ENCODE data around the gene GPRC5D. TPM values are rescaled to one million over a fixed set of nuclear protein-coding genes. Genes with fewer than 3 reads are reported as not detected.

GPRC5D gene
- polyA plus RNA-seq, 1 of the 3 experiments (the other 2 are of a cell fraction), result not detected

GRCh38 chr12:12900786-12901157, 51.2 kb downstream of the GPRC5D start:
- CTCF ChIA-PET, result interaction anchor here (1.5 to 2.0 kb wide), 3 partner anchors 15 to 64 kb away, joined by 4 to 8 read pairs (median 6); no protein-coding TSS in a partner anchor
- Histone ChIP-seq H3K4me2 (peak overlapping the region; percentile 66), H3K79me2 (ENCODE audit: insufficient read depth) (no peaks in the 10 kb centered on the region), H3F3A (replicated peaks; ENCODE audit: insufficient read depth) (peaks cover 47% of the 10 kb centered on the region), H3K27ac (ENCODE audit: low read depth in 2 of 2, low read length in 1 of 2) (peak overlapping the region in 1 of 2 experiments; percentile 90; a peak in 2 of 4 replicates), H3K9me2 (no peaks in the 10 kb centered on the region), H2AFZ (ENCODE audit: low read depth) (no peak overlapping the region), H3K4me1 (ENCODE audit: control insufficient read depth in 1 of 2, insufficient read depth in 2 of 2, low read depth in 1 of 2, low read length in 1 of 2) (peaks cover 0 to 34% of the 10 kb centered on the region in 2 experiments; a peak in 3 of 4 replicates), H3K4me3 (ENCODE audit: low read depth in 2 of 2, low read length in 1 of 2) (no peak overlapping the region), H3K27me3 (ENCODE audit: insufficient read depth) (no peaks in the 10 kb centered on the region), H3K9ac (peak overlapping the region; percentile 62), H3K36me3 (replicated peaks in 1 of 2; ENCODE audit: control insufficient read depth in 1 of 2, insufficient read depth in 2 of 2, low read length in 1 of 2) (no peaks in the 10 kb centered on the region), H3K9me3 (no peaks in the 10 kb centered on the region), H4K20me1 (ENCODE audit: insufficient read depth) (no peaks in the 10 kb centered on the region)
- WGBS (ENCODE audit: low lambda C conversion rate), result 45% methylated on average over 2 of the region's 2 CpGs
- POLR2A ChIA-PET, result no interaction called here
- no peak for TF ChIP-seq JUND (IDR thresholded peaks at IDR 0.05)
- TF ChIP-seq FOXM1 (IDR thresholded peaks at IDR 0.05; ENCODE audit: low read depth), result no peak
- TF ChIP-seq MAX (IDR thresholded peaks at IDR 0.05; ENCODE audit: low read depth), result peak; percentile 44; the same call in 1 of the 2 replicates
- DNase-seq, result no peak

DNA sequence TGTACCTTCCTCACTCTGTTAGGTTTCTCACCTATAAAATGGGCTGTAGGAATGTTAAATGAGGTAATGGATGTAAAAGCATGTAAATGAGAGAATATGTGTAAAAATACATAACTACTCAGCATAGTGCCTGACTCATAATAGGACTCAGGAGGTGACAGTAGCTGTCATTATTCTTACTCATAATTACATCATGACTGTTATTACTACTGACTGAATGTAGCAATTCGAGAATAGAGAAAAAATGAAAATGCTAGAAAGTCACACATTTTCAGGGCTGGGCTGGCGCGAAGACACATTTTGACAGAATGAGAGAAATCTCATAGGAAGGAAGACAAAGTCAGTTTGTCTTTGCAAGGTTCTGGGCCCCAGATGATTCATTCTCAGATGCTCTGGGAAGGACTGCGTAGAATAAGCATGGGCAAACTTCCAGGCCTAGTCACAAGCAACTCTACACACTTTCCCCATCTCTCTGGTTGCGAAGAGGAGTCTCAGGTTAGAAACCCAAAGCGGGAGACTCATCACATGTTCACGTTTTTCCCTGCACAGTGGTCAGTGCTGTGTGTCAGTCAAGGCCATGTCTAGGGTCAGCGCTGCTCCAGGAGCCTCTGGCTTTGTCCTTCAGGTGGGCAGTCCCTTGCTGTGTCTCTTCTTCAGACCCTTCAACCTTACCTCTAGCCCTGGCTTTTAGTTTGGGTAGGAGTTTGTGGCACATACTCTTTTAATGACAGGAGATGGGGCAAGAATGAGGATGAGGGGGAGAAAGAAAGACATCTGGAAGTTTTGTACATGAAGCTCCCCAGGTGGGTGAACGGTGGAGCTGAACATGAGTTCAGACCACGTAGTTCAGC, 52.2 kb downstream of the GPRC5D start:
- WGBS (ENCODE audit: low lambda C conversion rate), result 43% methylated on average over 8 of the region's 10 CpGs
- Histone ChIP-seq H3K27me3 (ENCODE audit: insufficient read depth) (no peaks in the 10 kb centered on the region), H4K20me1 (ENCODE audit: insufficient read depth) (no peaks in the 10 kb centered on the region), H3K9me3 (no peaks in the 10 kb centered on the region), H3K27ac (ENCODE audit: low read depth in 2 of 2, low read length in 1 of 2) (peak overlapping the region in 1 of 2 experiments; percentile 90; a peak in 2 of 4 replicates), H3K79me2 (ENCODE audit: insufficient read depth) (no peaks in the 10 kb centered on the region), H3F3A (replicated peaks; ENCODE audit: insufficient read depth) (peaks cover 47% of the 10 kb centered on the region), H3K4me3 (ENCODE audit: low read depth in 2 of 2, low read length in 1 of 2) (no peak overlapping the region), H3K4me1 (ENCODE audit: control insufficient read depth in 1 of 2, insufficient read depth in 2 of 2, low read depth in 1 of 2, low read length in 1 of 2) (peaks cover 0 to 34% of the 10 kb centered on the region in 2 experiments; a peak in 3 of 4 replicates), H3K36me3 (replicated peaks in 1 of 2; ENCODE audit: control insufficient read depth in 1 of 2, insufficient read depth in 2 of 2, low read length in 1 of 2) (no peaks in the 10 kb centered on the region), H2AFZ (ENCODE audit: low read depth) (no peak overlapping the region), H3K9ac (peak overlapping the region; percentile 62), H3K9me2 (no peaks in the 10 kb centered on the region), H3K4me2 (peak overlapping the region; percentile 66)
- no peak for TF ChIP-seq NRF1 (IDR thresholded peaks at IDR 0.05; ENCODE audit: low read depth, low read length)
- peak; percentile 86; the same call in 1 of the 2 replicates for TF ChIP-seq FOSL2 (IDR thresholded peaks at IDR 0.05; ENCODE audit: borderline replicate concordance, low read depth)
- TF ChIP-seq CTCF (IDR thresholded peaks at IDR 0.05), result no peak
- TF ChIP-seq, protein P1, sequence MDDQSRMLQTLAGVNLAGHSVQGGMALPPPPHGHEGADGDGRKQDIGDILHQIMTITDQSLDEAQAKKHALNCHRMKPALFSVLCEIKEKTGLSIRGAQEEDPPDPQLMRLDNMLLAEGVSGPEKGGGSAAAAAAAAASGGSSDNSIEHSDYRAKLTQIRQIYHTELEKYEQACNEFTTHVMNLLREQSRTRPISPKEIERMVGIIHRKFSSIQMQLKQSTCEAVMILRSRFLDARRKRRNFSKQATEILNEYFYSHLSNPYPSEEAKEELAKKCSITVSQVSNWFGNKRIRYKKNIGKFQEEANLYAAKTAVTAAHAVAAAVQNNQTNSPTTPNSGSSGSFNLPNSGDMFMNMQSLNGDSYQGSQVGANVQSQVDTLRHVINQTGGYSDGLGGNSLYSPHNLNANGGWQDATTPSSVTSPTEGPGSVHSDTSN (IDR thresholded peaks at IDR 0.05), result peak; percentile 80
- TF ChIP-seq EP300 (IDR thresholded peaks at IDR 0.05; ENCODE audit: borderline replicate concordance in 1 of 2, low read depth in 1 of 2, low read length in 1 of 2), result peak in 1 of 2 experiments; percentile 49; a peak in 1 of 4 replicates
- TF ChIP-seq MEF2A (IDR thresholded peaks at IDR 0.05; ENCODE audit: borderline replicate concordance, low read depth), result peak; percentile 50; the same call in 1 of the 2 replicates
- TF ChIP-seq TEAD4 (IDR thresholded peaks at IDR 0.05; ENCODE audit: borderline replicate concordance, insufficient read depth), result no peak
- peak; percentile 83 for TF ChIP-seq NFIC (IDR thresholded peaks at IDR 0.05; ENCODE audit: borderline replicate concordance)
- no peak for TF ChIP-seq RAD21 (IDR thresholded peaks at IDR 0.05; ENCODE audit: low read length)
- peak; percentile 77 for TF ChIP-seq TCF12 (IDR thresholded peaks at IDR 0.05)
- TF ChIP-seq, protein P2, sequence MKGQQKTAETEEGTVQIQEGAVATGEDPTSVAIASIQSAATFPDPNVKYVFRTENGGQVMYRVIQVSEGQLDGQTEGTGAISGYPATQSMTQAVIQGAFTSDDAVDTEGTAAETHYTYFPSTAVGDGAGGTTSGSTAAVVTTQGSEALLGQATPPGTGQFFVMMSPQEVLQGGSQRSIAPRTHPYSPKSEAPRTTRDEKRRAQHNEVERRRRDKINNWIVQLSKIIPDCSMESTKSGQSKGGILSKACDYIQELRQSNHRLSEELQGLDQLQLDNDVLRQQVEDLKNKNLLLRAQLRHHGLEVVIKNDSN (IDR thresholded peaks at IDR 0.05; ENCODE audit: borderline replicate concordance, low read depth), result peak; percentile 34; the same call in 1 of the 2 replicates
- TF ChIP-seq JUND (IDR thresholded peaks at IDR 0.05), result peak; percentile 78
- no peak for TF ChIP-seq EZH2phosphoT487 (IDR thresholded peaks at IDR 0.05; ENCODE audit: borderline replicate concordance, low read depth)
- TF ChIP-seq ZBTB33 (IDR thresholded peaks at IDR 0.05; ENCODE audit: borderline replicate concordance, low read depth), result no peak
- no peak; the same call in 1 of the 2 replicates for TF ChIP-seq RXRA (IDR thresholded peaks at IDR 0.05; ENCODE audit: borderline replicate concordance, low read depth)
- TF ChIP-seq CHD2 (IDR thresholded peaks at IDR 0.05; ENCODE audit: low read length, partially characterized antibody), result no peak
- TF ChIP-seq RFX5 (IDR thresholded peaks at IDR 0.05; ENCODE audit: low read length), result no peak
- no peak for TF ChIP-seq MXI1 (IDR thresholded peaks at IDR 0.05; ENCODE audit: low read depth, low read length)
- no peak for TF ChIP-seq RCOR1 (IDR thresholded peaks at IDR 0.05; ENCODE audit: low read length)
- DNase-seq, result no peak
- ChIA-PET CTCF (interaction anchor here (1.5 to 2.0 kb wide), 3 partner anchors 17 to 84 kb away, joined by 3 to 8 read pairs (median 4); no protein-coding TSS in a partner anchor), POLR2A (no interaction called here)

All from SK-N-SH (cell line).